NAMALWA (cell line): ENCODE results near the gene SMC1B.
"Not testable (repeated sequence)": the region's sequence is repeated elsewhere in the genome, so short reads cannot be mapped to it uniquely, and the experiment has no call there.

Experiments
- DNase-seq: peaks from one replicate; pipeline ENCODE4 v3.0.0-alpha.2; 2015; ENCODE audit warnings: low spot score

SMC1B gene

DNA sequence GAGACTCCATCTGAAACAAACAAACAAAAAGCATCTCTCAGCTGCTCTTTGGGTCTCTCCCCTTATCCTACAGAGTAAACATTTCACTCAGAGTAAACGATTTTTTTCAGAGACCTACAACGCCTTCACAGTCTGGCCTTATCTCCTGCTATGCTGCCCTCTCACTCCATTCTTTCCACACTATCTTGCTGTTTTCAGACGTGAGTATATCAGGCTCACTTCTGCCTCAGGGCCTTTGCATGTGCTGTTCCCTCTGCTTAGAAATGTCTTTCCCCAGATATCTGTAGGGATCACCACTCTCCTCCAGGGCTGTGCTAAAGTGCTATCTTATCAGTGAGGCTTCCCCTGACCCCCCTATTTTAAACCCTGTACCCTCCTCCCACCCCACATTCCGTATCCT is 6.6 kb upstream of the SMC1B start:
- no peak for DNase-seq

- DNase-seq, result no peak
These were observed 5.4 kb upstream of the SMC1B start for GRCh38 chr22:45418770-45419138.

- DNase-seq, result no peak
These were observed 4.8 kb upstream of the SMC1B start for GRCh38 chr22:45418056-45418769.

- no peak for DNase-seq
These were observed 409 bp downstream of the SMC1B start for GRCh38 chr22:45413013-45413367.

- no peak for DNase-seq
These were observed 5.6 kb downstream of the SMC1B start for GRCh38 chr22:45407793-45408192.

DNA sequence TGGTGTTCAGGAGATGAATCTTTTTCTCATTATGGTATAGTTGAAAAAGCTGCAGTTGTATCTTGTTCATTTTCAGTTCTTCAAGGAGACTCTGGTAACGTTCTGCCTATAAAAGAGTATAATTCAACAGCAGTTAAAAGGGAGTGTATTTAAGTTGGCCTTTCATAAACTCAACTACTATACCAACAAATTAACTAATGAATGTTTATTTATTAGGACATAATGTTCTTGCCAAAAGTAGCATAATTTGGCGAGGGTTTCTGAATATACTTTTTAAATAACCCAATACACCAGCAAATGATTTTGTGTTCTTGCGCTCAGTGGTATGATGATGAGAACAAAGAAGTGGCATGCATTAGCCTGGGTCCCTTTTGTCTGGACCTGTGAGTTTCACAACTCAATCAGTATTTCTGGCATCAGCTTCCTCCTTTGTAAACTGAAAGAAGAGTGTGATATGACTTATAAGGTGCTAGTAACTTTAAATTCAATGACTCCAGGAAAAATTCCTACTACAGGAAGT is 10.9 kb downstream of the SMC1B start:
- no peak for DNase-seq

- no peak for DNase-seq
These were observed 13.5 kb downstream of the SMC1B start for GRCh38 chr22:45399712-45400445.

DNA sequence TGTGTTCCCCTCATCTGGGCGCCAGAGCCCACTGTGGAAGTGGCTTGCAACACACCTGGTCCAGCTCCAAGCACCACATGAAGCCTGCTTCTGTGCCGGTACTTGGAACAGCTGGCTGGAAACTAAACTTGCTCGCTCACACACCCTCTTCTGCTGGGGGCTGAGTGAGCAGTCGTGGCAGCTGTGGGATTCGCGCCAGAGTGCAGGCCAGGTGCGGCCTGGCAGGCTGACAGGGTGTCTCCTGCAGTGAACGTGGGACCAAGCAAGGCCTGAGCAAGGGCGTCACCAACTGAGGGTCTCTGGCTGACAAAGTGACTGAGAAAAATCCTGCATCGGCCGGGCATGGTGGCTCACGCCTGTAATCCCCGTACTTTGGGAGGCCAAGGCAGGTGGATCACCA is 15.2 kb downstream of the SMC1B start:
- DNase-seq, result no peak

DNA sequence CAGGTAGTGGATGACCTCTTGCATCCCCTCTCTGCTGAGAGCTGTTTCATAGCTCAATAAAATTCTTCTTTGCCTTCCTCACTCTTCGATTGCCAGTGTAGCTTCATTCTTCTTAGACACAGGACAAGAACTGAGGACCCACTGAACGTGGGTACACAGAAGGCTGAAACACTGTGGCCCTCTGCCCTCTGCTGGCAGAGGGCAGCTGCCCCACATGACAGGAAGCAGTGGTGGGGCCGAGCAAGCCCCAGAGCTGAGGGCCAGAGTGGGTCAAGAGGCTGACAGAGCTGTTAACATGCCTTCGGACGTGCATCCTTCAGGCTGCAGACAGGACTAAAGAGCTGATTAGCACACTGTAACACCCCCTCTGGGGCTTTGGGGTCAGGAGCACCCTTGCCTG is 15.6 kb downstream of the SMC1B start:
- no peak for DNase-seq

GRCh38 chr22:45389546-45389945 is 23.9 kb downstream of the SMC1B start:
- no peak for DNase-seq

DNA sequence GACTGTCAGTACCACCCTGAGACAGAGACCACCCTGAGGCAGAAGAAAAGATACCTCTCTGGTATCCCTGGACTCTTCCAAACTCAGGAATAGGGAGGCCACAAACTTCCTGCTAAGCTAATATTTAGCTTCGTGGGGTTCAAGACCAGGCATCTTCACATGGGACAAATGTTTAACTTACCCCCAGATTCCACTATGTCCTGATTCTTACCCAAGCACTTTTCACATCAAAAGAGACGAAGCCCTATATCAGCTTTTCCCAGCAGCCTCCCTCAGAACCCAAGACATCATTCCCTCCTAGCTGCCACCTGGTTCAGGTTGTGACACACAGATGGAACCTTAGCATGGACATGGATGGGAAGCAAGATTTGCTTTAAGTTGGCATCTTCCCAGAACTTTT is 32.1 kb downstream of the SMC1B start:
- DNase-seq, result no peak

DNA sequence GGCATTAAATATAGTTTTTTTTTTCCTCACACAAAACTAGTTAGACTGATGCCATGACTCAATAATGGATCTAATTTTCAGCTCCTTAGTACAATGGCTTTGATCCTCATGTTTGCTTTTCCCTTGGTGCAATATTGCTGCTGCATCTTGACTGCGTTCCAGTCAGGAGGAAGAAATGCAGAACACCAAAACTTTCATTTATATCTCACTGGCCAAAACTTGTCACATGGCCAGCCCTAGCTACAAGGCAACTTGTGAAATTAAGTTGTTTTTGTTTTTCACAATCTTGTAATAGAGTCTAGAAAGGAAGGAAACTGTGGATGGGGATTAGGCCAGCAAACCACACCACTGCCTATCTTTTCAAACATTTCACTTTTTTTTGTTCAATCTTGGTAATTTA is 36.7 kb downstream of the SMC1B start:
- DNase-seq, result no peak

- DNase-seq, result peak; percentile 10
These were observed 37.4 kb downstream of the SMC1B start for GRCh38 chr22:45376009-45376408.

- not testable (repeated sequence) for DNase-seq
These were observed 39.8 kb downstream of the SMC1B start for GRCh38 chr22:45373592-45373991.

DNA sequence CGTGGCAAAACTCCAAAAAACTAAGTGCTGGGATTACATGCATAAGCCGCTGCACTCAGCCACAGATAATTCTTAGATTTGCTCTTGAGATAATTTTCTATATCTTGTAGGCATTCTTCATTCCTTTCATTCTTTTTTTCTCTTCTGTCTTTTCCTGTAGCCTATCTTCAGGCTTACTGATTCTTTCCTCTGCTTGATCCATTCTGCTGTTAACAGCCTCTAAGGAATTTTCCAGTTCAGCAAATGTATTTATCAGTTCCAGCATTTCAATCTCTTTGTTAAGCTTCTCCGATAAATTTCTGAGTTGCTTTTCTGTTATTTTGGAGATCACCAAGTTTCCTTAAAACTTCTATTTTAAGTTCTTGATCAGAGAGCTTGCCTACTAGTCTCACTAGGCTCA is 46.7 kb downstream of the SMC1B start:
- no peak for DNase-seq

DNA sequence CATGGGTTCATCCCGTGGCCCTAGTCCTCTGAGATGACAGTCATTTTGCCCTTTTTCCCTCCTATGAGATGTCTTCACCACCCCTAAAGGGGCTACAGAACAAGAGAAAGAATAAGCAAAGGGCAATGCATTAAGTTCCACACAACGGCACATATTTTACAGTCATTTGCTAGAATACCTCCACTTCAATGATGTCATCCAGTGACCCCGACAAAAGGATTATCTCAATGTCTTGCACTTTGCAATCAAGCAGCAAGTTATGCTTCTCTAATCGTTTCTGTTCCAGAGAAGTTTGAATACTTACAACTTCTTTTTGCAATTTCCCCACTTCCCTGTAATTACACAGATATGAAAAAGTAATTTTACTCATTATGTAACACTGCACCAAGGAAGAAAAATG is 53.8 kb downstream of the SMC1B start:
- DNase-seq, result no peak

DNA sequence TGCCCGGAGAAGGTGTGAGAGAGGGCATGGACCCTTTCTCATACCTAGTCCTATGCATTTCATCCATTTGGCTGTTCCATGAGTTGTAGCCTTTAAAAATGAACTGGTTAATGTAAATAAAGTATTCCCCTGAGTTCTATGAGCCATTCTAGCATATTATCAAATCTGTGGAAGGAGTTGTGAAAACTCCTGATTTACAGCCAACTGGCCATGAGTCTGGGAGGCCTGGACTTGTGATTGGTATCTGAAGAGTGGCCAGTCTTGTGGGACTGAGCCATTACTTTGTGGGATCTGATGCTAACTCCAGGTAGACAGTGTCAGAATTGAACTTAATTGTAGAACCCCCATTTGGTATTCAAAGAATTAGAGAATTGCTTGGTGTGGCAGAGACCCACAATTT is 55.3 kb downstream of the SMC1B start:
- no peak for DNase-seq

GRCh38 chr22:45357490-45357889 is 55.9 kb downstream of the SMC1B start:
- DNase-seq, result no peak

GRCh38 chr22:45353786-45354185 is 59.6 kb downstream of the SMC1B start:
- no peak for DNase-seq

GRCh38 chr22:45352757-45353156 is 60.6 kb downstream of the SMC1B start:
- DNase-seq, result not testable (repeated sequence)

GRCh38 chr22:45351956-45352355 is 61.4 kb downstream of the SMC1B start:
- DNase-seq, result no peak

- no peak for DNase-seq
These were observed 63.5 kb downstream of the SMC1B start for GRCh38 chr22:45349916-45350315.

DNA sequence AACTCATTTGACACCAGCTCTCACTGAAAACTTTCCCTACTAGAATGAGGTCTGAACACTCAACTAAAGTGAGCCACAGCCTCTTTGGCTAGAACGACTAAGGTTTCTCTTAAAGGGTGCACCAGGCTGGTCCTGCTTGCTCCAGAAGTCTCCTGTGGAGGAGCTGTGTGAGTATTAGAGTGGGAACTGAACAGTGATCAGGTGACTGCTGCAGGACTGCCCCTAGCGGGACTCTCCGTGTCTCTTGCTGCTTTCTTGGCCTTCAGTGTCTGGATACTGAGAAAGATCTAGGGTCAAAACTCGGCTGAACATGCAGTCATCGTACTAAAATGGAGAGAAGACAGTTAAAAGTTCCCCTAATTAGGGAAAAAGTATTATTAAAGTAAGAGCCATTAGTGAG is 69.1 kb downstream of the SMC1B start:
- no peak for DNase-seq

DNA sequence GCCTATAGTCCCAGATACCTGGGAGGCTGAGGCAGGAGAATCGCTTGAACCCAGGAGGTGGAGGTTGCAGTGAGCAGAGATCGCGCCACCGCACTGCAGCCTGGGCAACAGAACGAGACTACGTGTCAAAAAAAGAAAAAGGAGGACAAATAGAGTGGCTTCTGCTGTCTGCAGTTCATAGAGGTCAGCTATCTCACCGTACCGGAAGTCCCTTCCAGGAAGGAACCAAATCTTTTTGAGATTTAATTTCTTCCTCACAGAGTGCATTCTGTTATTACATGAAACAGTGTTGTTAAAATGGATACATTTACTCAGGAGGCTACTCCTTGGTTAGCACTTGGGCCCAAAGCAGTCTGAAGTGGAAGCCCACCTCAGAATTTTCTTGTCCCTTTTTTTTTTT is 70.3 kb downstream of the SMC1B start:
- no peak for DNase-seq
